ENCODE data around the gene INO80C. TPM values are rescaled to one million over a fixed set of nuclear protein-coding genes. Genes with fewer than 3 reads are reported as not detected.

Gene INO80C
- total RNA-seq, 1 donor from 2014 or later: 9.8 TPM

DNA sequence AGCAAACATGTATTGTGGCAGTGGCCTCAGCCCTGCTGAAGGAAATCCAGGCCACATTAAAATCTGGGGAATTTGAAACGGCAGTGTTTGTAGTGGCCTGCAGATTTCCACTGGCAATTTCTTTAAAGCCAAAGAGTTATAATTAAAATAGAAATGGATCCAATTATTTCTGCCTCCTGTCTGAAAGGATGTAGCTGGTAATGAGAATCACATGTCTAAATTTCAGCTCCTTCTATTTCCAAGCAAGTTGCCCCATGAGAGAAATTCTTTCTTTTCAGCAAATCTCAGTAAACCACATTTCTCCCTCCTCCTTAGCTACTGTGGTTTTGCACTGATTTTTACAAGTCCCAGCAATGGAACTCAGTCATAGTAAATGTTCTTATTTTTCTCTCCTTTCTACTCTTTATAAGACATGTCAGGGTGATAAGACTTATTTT, 65.2 kb downstream of the INO80C start:
- DNase-seq (ENCODE audit: low read depth): peak; percentile 33

DNA sequence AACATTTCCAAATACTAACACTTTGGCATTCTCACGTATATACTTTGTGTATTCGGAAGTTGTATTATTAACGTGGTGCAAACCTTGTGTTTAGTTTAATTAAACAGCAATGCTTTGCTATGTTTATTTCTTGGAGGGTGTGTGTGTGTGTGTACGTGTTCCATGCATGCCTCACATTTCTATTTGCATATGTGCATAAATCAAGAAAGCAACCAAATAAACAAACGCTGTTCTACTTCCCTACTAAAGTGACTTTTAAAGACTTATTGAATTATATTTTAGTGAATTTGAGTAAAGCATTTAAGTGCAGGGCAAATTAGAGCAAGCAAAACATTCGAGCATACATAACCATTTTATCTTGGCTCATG, 66.4 kb downstream of the INO80C start:
- DNase-seq (ENCODE audit: low read depth): no peak

DNA sequence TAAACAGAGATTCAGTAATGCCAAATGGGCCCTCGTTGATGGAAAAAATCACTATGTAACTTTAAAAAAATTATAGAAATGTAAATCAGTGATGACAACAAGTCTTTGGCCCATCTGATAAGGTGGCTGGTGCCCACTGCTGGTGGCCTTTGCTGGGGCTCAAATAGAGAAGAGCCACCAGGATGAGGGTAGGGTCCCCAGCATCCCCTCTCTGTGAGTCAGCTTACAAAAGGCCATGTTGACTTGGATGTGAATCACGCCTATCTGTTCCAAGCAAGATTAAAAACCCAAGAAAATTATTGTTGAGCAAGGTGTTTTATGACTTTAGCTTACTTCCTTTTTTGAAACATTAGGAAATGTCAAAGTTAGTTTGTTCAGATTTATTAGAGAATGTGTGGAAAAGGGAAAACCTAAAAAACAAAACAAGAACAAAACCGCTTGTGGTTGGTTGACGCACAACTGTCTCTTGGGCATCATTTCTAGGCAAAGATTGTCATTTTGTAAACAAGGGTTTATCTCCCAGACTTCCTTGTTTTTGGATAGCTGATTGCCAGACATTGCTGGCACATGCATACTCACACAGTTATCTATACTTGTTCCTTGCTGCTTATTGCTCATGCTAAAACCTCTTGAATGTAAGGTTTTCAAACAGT, 66.9 kb downstream of the INO80C start:
- no peak for DNase-seq (ENCODE audit: low read depth)

DNA sequence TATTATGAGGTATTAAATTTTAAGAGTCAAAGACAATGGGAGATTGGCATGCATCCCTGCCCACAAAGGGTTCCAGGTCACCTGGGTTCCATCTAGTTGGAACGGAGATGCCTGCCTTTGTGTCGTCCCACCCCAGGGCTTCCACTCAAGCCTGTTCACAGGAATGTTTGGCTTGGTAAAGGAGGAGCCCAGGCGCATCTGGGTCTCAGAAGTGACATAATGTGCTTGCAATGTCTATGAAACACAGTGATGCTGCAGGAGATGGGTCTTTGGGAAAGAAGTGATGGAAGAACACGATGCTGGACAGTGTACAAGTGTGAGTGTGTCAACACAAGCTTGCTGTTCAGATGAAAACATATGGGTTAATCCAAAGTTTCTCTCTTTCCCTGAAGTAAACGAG, 71.0 kb downstream of the INO80C start:
- DNase-seq (ENCODE audit: low read depth): no peak

DNA sequence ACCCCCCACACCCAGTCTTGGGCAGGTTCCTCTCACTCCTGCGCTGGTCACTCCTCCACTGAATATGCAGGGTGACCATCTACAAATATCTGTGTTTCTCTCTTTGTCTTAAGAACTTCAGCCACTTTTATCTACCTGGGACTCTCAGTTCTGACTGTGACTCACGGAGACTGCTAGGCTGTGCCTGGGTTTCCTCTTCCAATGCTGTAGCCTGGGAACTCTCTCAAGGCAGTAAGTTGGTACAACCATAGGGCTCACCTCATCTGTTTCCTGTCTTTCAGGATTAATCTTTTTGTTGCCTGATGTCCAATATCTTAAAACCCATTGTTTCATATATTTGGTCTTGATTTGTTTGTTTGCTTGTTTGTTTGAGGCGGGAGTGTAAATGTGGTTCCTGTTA, 73.4 kb downstream of the INO80C start:
- DNase-seq (ENCODE audit: low read depth): no peak

DNA sequence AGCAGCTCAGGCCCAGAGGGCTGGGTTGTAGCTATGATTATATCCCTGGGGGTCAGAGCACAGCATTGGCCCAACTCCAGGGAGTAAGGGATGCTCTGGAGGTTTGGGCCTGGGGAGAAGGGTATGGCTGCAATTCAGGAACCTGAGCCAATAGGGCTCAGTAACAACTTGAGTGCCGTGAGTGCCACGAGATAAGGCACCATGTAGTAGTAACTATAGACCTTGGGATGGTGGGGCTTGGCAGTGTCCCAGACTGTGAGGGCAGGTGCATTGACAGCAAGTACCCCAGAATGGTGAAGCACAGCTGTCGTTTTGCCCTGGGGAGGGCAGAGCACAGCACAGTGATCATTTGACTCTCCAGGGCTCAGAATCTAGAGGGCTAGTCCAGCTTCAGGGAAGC, 75.5 kb downstream of the INO80C start:
- DNase-seq (ENCODE audit: low read depth): peak; percentile 75

DNA sequence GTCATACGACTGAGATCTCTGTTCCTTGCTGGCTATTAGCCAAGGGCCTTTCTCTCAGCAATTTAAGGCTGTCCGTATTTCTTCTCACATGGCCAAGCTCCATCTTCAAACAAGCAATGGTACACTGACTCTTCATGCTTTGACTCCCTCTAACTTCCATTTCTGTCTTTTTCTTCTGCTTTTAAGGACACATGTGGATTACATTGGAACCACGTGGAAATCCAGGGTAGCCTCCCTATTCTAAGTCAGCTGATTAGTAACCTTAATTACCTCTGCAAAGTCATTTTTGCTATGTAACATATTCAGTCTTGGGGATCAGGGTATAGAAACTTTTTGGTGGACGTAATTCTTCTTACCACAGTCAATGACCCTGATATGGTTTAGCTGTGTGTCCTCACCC, 79.2 kb downstream of the INO80C start:
- DNase-seq (ENCODE audit: low read depth): no peak

Other genes starting within 250 kb of the INO80C start
- 20.0 and 21.8 TPM in 2 replicates for gene ZSCAN30, start 207.7 kb downstream of the INO80C start, total RNA-seq
- 53.8 and 63.2 TPM in 2 replicates for gene ZNF24, start 153.5 kb downstream of the INO80C start, total RNA-seq
- 0.27 and 1.5 TPM in 2 replicates for gene ZNF396, start 120.6 kb downstream of the INO80C start, total RNA-seq
- gene GALNT1, start 83.8 kb upstream of the INO80C start, total RNA-seq: 92.5 and 95.4 TPM in 2 replicates